ENCODE results near the gene TUFT1. TPM values are rescaled to one million over a fixed set of nuclear protein-coding genes. Genes with fewer than 3 reads are reported as not detected.

TUFT1 gene
- total and polyA plus RNA-seq, 2 donors (not counting 1 experiment from before 2014, with no cell fraction given): 0.82 to 2.2 TPM

DNA sequence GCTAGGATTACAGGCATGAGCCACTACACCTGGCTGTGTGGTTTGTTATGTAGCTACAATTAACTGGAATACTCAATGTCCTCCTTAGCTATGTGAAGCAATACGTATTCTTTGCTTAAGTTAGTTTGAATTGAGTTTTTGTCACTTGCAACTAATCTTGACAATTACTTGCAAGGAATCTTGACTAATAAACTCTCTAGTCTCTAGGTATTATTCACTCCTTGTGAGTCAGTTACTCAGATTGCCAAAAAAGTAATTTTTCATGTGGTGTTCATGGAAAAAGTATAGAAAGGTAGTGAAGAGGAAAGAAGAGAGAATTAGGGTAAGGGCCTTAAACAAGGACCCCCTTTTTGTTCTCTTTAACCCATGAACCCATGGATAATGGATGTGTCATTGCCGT is 64.2 kb downstream of the TUFT1 start:
- peaks cover 0 to 5% (median 1%) of the 10 kb centered on the region in 4 experiments for H3K27me3 ChIP-seq (replicated peaks in 1 of 4; ENCODE audit: control extremely low read depth in 1 of 4, control insufficient read depth in 3 of 4, insufficient read depth in 4 of 4, low read length in 3 of 4)
- ChIA-PET CTCF (interaction anchor here (1.7 kb wide), 1 partner anchor 10 kb away, joined by 9 read pairs; no protein-coding TSS in a partner anchor), POLR2A (no interaction called here)
- no peak for ATAC-seq (ENCODE audit: low read depth)
- H3K27ac ChIP-seq (ENCODE audit: low read length in 2 of 2): no peak overlapping the region
- intact Hi-C loops (cut with micrococcal nuclease): no loop called here
- H3K4me3 ChIP-seq (ENCODE audit: control extremely low read depth in 1 of 5, extremely low read depth in 1 of 5, insufficient read depth in 1 of 5, low read depth in 2 of 5, low read length in 4 of 5): no peak overlapping the region
- Mint-ChIP-seq H3K27ac (no peak overlapping the region), H3K9me3 (ENCODE audit: insufficient read depth) (no peaks in the 10 kb centered on the region), H3K4me1 (no peaks in the 10 kb centered on the region), H3K27me3 (peaks cover 32% of the 10 kb centered on the region), H3K4me3 (no peak overlapping the region)
- no peak overlapping the region for H2AFZ ChIP-seq (ENCODE audit: insufficient read depth, low read depth, low read length, poor library complexity, severe bottlenecking)
- H4K20me1 ChIP-seq (ENCODE audit: control insufficient read depth, insufficient read depth, low read length, poor library complexity, severe bottlenecking): no peaks in the 10 kb centered on the region
- no peaks in the 10 kb centered on the region for H3K36me3 ChIP-seq (replicated peaks in 1 of 2; ENCODE audit: control extremely low read depth in 1 of 2, control insufficient read depth in 1 of 2, extremely low read depth in 1 of 2, insufficient read depth in 2 of 2, low read length in 1 of 2)
- H3K9me3 ChIP-seq (ENCODE audit: control extremely low read depth in 1 of 3, control insufficient read depth in 2 of 3, insufficient read depth in 1 of 3, low read length in 2 of 3): no peaks in the 10 kb centered on the region
- H3K9ac ChIP-seq (ENCODE audit: low read length): no peak overlapping the region
- no peak for DNase-seq
- H3K4me2 ChIP-seq (replicated peaks; ENCODE audit: low read depth, low read length, poor library complexity, severe bottlenecking): no peak overlapping the region
- TF ChIP-seq, protein P1, sequence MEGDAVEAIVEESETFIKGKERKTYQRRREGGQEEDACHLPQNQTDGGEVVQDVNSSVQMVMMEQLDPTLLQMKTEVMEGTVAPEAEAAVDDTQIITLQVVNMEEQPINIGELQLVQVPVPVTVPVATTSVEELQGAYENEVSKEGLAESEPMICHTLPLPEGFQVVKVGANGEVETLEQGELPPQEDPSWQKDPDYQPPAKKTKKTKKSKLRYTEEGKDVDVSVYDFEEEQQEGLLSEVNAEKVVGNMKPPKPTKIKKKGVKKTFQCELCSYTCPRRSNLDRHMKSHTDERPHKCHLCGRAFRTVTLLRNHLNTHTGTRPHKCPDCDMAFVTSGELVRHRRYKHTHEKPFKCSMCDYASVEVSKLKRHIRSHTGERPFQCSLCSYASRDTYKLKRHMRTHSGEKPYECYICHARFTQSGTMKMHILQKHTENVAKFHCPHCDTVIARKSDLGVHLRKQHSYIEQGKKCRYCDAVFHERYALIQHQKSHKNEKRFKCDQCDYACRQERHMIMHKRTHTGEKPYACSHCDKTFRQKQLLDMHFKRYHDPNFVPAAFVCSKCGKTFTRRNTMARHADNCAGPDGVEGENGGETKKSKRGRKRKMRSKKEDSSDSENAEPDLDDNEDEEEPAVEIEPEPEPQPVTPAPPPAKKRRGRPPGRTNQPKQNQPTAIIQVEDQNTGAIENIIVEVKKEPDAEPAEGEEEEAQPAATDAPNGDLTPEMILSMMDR (IDR thresholded peaks at IDR 0.05): no peak
- TF ChIP-seq EZH2 (IDR thresholded peaks at IDR 0.05; ENCODE audit: borderline replicate concordance, insufficient read depth, low read depth, low read length, poor library complexity, severe bottlenecking): no peak
- H3K4me1 ChIP-seq (ENCODE audit: control insufficient read depth in 2 of 2, insufficient read depth in 2 of 2, low read length in 2 of 2): no peaks in the 10 kb centered on the region
- no CpG with 5 or more reads among the region's 2 CpGs for WGBS (ENCODE audit: insufficient coverage)
- no peaks in the 10 kb centered on the region for H3K79me2 ChIP-seq (ENCODE audit: control insufficient read depth, insufficient read depth, low read length)

GRCh38 chr1:151606384-151606783 is 66.3 kb downstream of the TUFT1 start:
- ChIA-PET POLR2A (interaction anchor here (0.5 to 0.7 kb wide), 2 partner anchors 254 to 292 kb away, joined by 5 read pairs; no protein-coding TSS in a partner anchor), CTCF (interaction anchor here (1.0 to 1.5 kb wide), 2 partner anchors 10 to 13 kb away, joined by 3 to 5 read pairs; no protein-coding TSS in a partner anchor)
- H3K9ac ChIP-seq (ENCODE audit: low read length): no peak overlapping the region
- H3K36me3 ChIP-seq (replicated peaks in 1 of 2; ENCODE audit: control extremely low read depth in 1 of 2, control insufficient read depth in 1 of 2, extremely low read depth in 1 of 2, insufficient read depth in 2 of 2, low read length in 1 of 2): no peaks in the 10 kb centered on the region
- H3K27ac Mint-ChIP-seq: no peak overlapping the region
- DNase-seq (no peak), ATAC-seq (ENCODE audit: low read depth) (no peak)
- H3K27me3 Mint-ChIP-seq: peaks cover 32% of the 10 kb centered on the region
- no peaks in the 10 kb centered on the region for H3K4me1 Mint-ChIP-seq
- no peak overlapping the region for H3K4me2 ChIP-seq (replicated peaks; ENCODE audit: low read depth, low read length, poor library complexity, severe bottlenecking)
- H3K4me3 ChIP-seq (ENCODE audit: control extremely low read depth in 1 of 5, extremely low read depth in 1 of 5, insufficient read depth in 1 of 5, low read depth in 2 of 5, low read length in 4 of 5): no peak overlapping the region
- no peak overlapping the region for H3K27ac ChIP-seq (ENCODE audit: low read length in 2 of 2)
- H3K27me3 ChIP-seq (replicated peaks in 1 of 4; ENCODE audit: control extremely low read depth in 1 of 4, control insufficient read depth in 3 of 4, insufficient read depth in 4 of 4, low read length in 3 of 4): peaks cover 0 to 5% (median 1%) of the 10 kb centered on the region in 4 experiments
- no peaks in the 10 kb centered on the region for H4K20me1 ChIP-seq (ENCODE audit: control insufficient read depth, insufficient read depth, low read length, poor library complexity, severe bottlenecking)
- intact Hi-C loops (cut with micrococcal nuclease): no loop called here
- H3K4me1 ChIP-seq (ENCODE audit: control insufficient read depth in 2 of 2, insufficient read depth in 2 of 2, low read length in 2 of 2): peaks cover 0 to 2% of the 10 kb centered on the region in 2 donors
- H3K4me3 Mint-ChIP-seq: no peak overlapping the region
- H3K9me3 Mint-ChIP-seq (ENCODE audit: insufficient read depth): no peaks in the 10 kb centered on the region
- H3K79me2 ChIP-seq (ENCODE audit: control insufficient read depth, insufficient read depth, low read length): no peaks in the 10 kb centered on the region
- H2AFZ ChIP-seq (ENCODE audit: insufficient read depth, low read depth, low read length, poor library complexity, severe bottlenecking): no peak overlapping the region
- TF ChIP-seq, protein P1 (IDR thresholded peaks at IDR 0.05): no peak
- no peak for TF ChIP-seq EZH2 (IDR thresholded peaks at IDR 0.05; ENCODE audit: borderline replicate concordance, insufficient read depth, low read depth, low read length, poor library complexity, severe bottlenecking)
- H3K9me3 ChIP-seq (ENCODE audit: control extremely low read depth in 1 of 3, control insufficient read depth in 2 of 3, insufficient read depth in 1 of 3, low read length in 2 of 3): no peaks in the 10 kb centered on the region

All from B cell (primary cell).